Cardiac muscle cell (in vitro differentiated cells and primary cell): Measurements from ENCODE around the gene TRIM66. TPM values are rescaled to one million over a fixed set of nuclear protein-coding genes. Genes with fewer than 3 reads are reported as not detected.

Experiments
- DNase-seq, 2 donors: peaks; one replicate each; pipeline versions ENCODE4 v3.0.0 to v3.0.0-alpha.2; 2010 to 2017; ENCODE audit warnings: low read depth in 1 of 2, low spot score in 1 of 2
- H3K27ac ChIP-seq: fragments of 200-600 bp; sonication (generic); 2 replicates; pipeline ENCODE4 v1.5.1; 2016
- H3K27me3 ChIP-seq: fragments of 200-600 bp; sonication (generic); 2 replicates; pipeline ENCODE4 v1.6.0; 2016; ENCODE audit warnings: control low read depth
- H3K36me3 ChIP-seq: fragments of 200-600 bp; sonication (generic); 2 replicates; pipeline ENCODE4 v1.5.1; 2016; ENCODE audit warnings: control low read depth
- H3K4me1 ChIP-seq: fragments of 200-600 bp; sonication (generic); 2 replicates; pipeline ENCODE4 v1.8.1; 2017; ENCODE audit warnings: low read depth, mild to moderate bottlenecking, mixed run types
- H3K4me3 ChIP-seq: fragments of 200-600 bp; sonication (generic); 2 replicates; pipeline ENCODE4 v1.5.1; 2016; ENCODE audit warnings: mild to moderate bottlenecking
- H3K9me3 ChIP-seq: fragments of 200-600 bp; sonication (generic); 2 replicates; pipeline ENCODE4 v1.5.1; 2017; ENCODE audit warnings: low read depth, mild to moderate bottlenecking, control low read depth
- polyA plus RNA-seq: library from polyadenylated mRNA; unstranded; fragments of >200 nt; fragmentation: Nextera tagmentation; extraction: Ambion mirVana; gene quantifications from 2 replicates; pipeline ENCODE4 v1.2.1, GENCODE V29; 2016
- total RNA-seq: library from RNA; depleted of rRNA; stranded (reverse); fragments of >200 nt; gene quantifications from 2 replicates; pipeline ENCODE4 v1.2.3, GENCODE V29; 2016
- TF ChIP-seq, protein P1 (sequence below): IDR thresholded peaks from 2 replicates; pipeline ENCODE4 v1.5.1; 2012; ENCODE audit warnings: low read depth, mild to moderate bottlenecking, low read length

Gene TRIM66
- total and polyA plus RNA-seq, 2 experiments from 2014 or later = 3.9 to 10.9 TPM

DNA sequence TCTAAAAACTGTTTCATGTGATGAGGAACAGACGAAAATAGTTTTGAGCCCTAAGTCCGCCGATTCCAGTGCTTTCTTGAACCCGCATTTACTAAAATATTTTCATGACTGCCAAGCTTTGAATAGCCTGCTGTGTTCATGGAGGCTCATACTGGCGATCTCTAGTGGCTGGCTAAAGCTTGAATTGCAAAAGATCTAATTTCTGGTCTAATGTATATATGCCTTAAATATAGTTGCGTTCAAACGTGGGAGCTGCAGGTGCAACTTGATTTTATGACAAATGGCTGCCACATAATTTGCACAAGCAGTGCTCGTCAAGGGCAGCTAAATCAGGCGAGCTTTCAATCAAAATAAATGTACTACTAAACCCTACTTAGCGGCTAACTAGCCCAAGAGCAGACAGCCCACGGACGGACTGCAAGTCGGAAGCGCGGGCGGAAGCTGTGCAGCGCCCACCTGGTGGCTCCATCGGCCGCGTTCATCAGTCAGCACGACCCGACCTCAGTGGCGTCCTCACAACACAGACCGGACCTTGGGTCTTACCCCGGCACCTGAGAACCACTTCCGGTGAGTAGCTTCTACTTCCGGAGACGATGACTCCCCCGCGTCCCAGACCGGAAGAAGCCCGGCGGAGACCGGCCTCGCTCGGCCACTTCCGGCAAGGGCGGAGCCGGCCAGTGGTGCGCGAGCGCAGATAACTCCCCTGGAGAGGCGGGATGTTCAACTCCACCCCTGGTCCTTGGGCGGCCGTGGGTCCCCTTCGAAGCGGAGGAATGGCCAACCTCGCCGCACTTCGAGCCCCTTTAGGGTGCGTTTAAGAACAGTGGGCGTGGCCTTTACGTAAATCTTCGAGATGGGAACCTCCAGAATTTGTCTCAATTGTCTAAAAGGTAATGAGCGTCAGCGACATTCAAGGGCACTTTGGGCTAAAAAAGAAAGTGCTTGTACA, 6.2 kb upstream of the TRIM66 start:
- peak overlapping the region; percentile 66 for H3K27ac ChIP-seq
- peaks cover 37% of the 10 kb centered on the region for H3K36me3 ChIP-seq
- TF ChIP-seq, protein P1, sequence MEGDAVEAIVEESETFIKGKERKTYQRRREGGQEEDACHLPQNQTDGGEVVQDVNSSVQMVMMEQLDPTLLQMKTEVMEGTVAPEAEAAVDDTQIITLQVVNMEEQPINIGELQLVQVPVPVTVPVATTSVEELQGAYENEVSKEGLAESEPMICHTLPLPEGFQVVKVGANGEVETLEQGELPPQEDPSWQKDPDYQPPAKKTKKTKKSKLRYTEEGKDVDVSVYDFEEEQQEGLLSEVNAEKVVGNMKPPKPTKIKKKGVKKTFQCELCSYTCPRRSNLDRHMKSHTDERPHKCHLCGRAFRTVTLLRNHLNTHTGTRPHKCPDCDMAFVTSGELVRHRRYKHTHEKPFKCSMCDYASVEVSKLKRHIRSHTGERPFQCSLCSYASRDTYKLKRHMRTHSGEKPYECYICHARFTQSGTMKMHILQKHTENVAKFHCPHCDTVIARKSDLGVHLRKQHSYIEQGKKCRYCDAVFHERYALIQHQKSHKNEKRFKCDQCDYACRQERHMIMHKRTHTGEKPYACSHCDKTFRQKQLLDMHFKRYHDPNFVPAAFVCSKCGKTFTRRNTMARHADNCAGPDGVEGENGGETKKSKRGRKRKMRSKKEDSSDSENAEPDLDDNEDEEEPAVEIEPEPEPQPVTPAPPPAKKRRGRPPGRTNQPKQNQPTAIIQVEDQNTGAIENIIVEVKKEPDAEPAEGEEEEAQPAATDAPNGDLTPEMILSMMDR = peak; percentile 3
- peak; percentile 97 to 98 for DNase-seq
- H3K27me3 ChIP-seq = no peaks in the 10 kb centered on the region
- peak overlapping the region; percentile 45 for H3K4me3 ChIP-seq
- H3K9me3 ChIP-seq = no peaks in the 10 kb centered on the region
- H3K4me1 ChIP-seq = peaks cover 5% of the 10 kb centered on the region

DNA sequence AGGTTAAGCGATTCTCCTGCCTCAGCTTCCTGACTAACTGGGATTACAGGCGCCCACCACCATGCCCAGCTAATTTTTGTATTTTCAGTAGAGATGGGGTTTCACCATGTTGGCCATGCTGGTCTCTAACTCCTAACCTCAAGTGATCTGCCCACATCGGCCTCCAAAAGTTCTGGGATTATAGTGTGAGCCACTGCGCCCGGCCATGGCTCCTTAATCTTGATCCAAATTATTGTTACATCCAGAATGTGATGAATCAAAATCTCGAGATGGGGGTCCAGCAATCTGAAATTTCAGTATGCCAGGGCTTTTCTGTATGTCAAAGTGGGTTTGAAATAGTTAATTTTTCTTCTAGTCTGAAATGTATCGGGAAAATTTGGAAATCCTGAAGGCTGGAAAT, 3.9 kb upstream of the TRIM66 start:
- DNase-seq = no peak
- H3K27me3 ChIP-seq = no peaks in the 10 kb centered on the region
- H3K9me3 ChIP-seq = no peaks in the 10 kb centered on the region
- H3K4me1 ChIP-seq = peaks cover 5% of the 10 kb centered on the region
- no peak overlapping the region for H3K27ac ChIP-seq
- peaks cover 27% of the 10 kb centered on the region for H3K36me3 ChIP-seq
- TF ChIP-seq, protein P1 = no peak
- H3K4me3 ChIP-seq = no peak overlapping the region

DNA sequence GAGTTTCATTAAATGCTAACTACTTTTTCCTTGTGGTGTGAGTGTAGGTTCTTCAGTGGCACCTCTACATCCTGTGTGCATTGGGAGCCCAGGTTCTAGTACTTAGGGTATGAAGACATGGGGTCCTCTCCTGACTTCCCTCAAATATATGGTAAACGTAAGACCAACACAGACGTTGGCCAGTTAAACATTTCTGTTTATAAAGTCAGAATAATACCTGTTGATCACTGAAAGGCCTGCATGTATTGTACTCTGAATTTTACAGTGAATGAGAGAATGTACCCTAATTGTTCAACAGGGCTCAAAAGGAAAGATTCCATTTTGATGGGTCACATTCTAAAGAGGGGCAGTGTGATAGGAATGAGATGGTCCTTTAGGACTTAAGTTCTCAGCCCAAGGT, 3.4 kb upstream of the TRIM66 start:
- TF ChIP-seq, protein P1 = no peak
- Histone ChIP-seq H3K4me3 (no peak overlapping the region), H3K36me3 (peaks cover 27% of the 10 kb centered on the region), H3K9me3 (no peaks in the 10 kb centered on the region), H3K27me3 (no peaks in the 10 kb centered on the region), H3K4me1 (peaks cover 5% of the 10 kb centered on the region), H3K27ac (no peak overlapping the region)
- no peak for DNase-seq

DNA sequence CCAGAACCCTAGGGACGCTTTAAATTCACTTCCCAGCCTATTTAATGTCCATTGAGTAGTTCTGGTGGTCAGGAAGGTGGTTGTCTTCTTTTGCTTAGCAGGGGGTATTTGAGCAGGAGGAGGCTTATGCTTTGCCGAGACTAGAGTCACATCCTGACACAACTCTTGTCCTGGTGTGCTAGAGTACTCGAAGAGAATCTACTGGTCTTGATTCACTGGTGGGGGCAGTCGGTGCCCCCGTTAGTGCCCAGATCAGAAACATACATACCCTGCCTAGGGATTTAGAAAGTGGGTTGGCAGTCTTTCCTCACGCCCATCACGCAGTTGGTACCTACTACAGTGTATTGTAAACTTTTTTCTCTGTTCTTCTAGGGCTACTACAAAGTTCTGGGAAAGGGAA, 2.8 kb upstream of the TRIM66 start:
- Histone ChIP-seq H3K4me1 (peaks cover 5% of the 10 kb centered on the region), H3K27ac (no peak overlapping the region), H3K9me3 (no peaks in the 10 kb centered on the region), H3K4me3 (no peak overlapping the region), H3K36me3 (peaks cover 27% of the 10 kb centered on the region), H3K27me3 (no peaks in the 10 kb centered on the region)
- TF ChIP-seq, protein P1 = no peak
- DNase-seq = no peak

DNA sequence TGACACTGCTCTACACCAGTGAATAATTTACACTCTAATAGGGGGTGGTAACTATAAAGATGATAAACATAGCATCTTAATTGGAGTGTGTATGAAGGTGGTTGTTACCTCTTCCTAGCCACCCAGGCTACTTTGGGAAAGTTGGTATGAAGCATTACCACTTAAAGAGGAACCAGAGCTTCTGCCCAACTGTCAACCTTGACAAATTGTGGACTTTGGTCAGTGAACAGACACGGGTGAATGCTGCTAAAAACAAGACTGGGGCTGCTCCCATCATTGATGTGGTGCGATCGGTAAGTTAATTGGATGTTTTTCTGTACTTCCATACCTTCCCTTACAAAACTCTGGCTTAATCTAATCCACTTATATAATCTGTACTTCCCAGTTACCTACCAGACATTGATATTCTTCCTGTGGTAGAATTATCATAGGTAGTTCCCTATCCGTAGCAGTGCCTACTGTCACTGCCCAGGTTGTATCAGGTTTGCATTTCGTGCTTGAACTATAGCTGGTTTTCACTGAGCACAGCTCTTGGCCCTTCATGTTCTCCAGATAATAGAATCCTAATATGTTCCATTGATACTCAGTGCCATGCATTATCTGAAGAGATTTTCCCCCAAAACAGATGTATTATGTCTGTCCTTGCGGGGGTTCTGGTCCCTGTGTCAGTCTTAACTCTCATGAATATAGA, 2.3 kb upstream of the TRIM66 start:
- peak overlapping the region; percentile 98 for H3K27ac ChIP-seq
- DNase-seq = no peak
- H3K4me3 ChIP-seq = no peak overlapping the region
- H3K4me1 ChIP-seq = peaks cover 5% of the 10 kb centered on the region
- H3K9me3 ChIP-seq = no peaks in the 10 kb centered on the region
- TF ChIP-seq, protein P1 = no peak
- no peaks in the 10 kb centered on the region for H3K27me3 ChIP-seq
- peaks cover 27% of the 10 kb centered on the region for H3K36me3 ChIP-seq
